HG03378 (cell line): ENCODE data around the gene LGALS1.
"Not testable (repeated sequence)": the region's sequence is repeated elsewhere in the genome, so short reads cannot be mapped to it uniquely, and the experiment has no call there.

ENCODE experiments used
- ATAC-seq: cut with Tn5 transposase; IDR thresholded peaks from one replicate; pipeline ENCODE4 v1.9.1; 2021; ENCODE audit warnings: mild to moderate bottlenecking, moderate library complexity; ENCODE audit not compliant: unreplicated experiment

The LGALS1 gene

DNA sequence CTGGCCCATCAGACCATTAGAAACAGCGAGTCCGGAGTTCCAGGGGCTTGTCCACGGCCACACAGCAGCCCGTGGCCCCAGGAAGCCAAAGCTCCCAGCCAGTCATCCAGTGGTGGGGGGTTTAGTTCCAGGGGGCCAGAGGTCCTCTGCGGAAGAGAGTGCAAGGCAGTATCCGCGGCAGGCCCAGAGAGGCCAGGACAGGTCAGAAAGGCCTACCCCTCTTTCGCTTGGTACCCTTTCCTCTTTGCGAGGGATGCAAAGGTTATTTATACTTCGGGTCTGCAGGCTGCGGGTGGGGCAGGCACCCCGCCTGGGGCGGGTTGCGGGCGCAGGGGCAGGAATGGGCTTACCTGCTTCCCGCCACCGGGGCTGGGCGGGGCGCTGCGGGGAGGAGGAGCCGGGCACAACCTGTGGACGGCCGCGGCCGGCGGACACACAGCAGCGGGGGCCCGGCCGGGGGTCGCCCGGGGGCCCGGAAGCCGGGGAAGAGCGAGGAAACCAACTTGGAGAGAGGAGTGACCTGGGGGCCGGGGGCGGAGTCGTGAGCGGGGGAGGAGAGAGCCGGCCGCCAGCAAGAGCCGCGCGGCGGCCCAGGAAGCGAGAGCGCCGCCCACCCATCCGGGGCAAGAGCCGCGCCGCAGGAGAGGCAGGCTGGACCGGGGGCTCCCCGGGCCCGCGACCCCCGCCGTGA, 36.2 kb upstream of the LGALS1 start, which contains the start of gene SH3BP1:
SH3BP1 (plus strand) TSS at position 600 of the 691 bp plus-strand sequence. CDS start 119 bp downstream, outside the sequence.
- no peak for ATAC-seq

DNA sequence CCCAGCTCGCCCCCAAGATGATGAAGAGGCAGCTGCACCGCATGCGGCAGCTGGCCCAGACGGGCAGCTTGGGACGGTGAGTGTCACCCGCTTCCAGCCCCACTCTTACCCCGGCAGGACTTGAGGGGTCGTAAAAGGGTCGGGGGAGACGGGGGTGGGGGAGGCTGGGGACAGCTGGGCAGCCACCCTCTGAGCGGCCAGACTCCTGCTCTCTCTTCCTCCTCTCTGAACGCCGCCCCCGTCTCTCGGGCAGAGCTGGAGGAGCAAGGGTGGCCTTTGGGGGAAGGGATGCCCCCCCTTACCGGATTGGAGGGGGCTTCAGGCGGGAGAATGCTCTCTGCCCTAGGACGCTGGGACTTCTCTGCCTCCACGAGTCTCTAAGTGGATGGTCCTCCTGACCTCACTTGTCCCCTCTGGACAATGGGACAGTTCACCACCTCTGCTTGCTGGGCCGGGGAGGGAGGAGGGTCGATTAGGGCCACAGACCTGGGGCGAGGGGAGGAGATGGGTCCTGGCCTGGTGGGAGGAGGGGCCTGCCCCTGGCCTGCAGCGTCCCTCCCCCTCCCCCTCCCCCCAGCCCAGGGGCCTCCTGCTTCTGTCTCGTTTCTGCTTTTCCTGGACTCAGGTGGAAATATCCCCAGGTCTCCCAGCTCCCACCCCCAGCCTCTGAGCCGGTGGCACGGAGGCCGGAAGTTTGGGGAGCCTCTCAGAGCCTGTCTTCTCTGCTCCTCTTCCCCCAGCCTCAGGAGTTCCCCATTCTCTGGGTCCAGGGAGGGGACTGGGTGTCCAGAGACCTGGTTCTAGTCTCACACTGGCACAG, 35.5 kb upstream of the LGALS1 start:
- no peak for ATAC-seq

DNA sequence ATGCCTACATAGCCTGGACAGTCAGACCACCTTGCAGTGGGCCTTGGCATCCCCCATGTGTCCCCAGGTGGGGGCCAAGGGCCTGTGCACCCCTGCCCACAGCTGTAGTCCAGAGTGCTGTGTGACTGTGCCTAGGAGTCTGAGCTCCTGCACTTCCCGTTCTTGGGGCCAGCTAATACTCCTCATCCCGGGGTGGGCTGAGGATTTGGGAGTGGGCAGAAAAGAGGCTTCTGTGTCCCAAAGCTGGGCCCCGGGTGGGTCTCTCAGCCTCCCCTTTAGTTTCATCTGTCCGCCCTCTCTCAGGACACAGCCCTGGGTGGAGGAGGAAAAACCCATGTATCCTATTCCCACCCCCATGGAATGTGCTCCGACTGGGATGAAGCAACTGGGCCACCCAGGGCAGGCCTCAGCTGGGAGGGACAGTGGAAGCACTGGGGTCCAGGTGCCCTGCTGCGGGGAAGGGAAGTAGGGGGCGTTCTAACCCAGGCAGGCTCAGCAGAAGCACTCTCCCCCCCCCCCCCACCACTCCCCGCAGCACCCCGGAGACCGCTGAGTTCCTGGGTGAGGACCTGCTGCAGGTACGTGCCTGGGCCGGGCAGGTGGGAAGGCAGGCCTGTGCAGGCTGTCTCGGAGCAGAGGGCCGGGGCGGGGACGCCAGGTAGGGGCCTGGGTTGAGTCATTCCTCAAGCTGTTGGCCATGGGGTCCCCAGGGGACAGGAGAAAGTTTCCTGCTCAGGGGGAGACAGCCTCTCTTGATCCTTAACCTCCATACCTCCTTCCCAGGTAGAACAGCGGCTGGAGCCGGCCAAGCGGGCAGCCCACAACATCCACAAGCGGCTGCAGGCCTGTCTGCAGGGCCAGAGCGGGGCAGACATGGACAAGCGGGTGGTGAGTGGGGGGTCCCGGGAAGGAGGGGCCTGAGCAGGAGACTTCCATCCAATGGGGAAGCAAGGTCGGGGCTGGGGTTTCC, 34.6 kb upstream of the LGALS1 start:
- no peak for ATAC-seq

DNA sequence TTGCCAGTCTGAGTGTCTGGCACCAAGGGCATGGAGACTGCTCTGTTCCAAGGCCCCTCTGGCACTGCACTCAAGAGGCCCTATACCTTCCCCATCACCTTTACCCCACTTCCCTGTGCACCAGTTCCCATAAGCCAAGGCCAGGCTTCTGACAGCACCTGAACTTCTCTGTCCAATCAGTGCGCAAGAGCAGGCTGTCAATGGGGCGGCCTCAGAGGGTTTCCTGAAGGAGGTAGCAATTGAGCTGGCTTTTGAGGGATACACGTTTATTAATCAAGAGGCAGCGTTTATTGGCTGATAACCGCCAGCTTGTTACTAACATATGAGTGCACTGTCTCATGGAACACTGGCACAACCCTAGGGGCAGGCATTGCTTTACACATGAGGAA, 33.9 kb upstream of the LGALS1 start:
- ATAC-seq, result no peak

DNA sequence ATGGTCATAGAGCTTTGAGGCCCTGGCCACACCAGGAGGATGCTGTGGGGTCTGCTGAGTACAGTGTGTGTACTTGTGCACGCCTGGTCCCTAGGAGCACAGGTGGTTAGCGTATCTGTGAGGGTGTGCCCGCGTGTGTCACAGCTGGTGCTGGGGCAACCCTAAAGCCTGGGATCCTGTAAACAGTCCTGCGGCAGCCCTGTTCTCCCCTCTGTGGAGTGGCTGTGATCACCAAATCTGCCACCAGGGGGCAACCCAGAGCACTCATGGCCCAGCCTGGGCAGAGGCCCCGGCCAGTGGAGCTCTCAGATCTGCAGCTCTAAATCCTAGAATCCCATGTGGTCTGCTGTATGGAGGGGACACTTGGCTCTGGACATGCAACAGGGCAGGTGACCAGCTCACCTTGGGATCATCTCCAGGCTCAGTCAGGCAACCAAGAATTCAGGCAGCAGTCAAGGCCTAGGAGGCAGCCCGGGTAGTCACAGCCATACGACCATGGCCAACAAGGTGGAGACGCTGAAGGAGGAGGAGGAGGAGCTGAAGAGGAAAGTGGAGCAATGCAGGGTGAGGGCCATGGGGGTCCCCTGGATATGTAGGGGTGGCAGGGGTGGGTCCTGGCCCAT, 32.1 kb upstream of the LGALS1 start:
- ATAC-seq, result peak; percentile 51

DNA sequence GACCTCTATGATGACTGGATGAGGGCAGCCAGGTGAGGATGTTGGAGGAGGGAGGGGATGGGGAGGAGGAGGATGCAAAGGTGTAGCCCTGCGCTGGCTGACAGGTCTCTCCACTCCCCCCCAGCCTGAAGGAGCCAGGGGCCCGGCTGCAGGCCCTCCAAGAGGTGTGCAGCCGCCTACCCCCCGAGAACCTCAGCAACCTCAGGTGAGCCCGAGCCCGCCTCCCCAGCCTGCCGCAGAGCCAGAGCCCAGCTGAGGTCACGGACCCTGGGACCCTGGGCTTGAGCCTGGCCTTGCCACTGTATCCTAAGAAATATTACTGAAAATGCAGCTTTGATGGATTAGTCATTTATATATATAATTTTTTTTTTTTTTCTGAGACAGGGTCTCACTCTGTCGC, 28.1 kb upstream of the LGALS1 start:
- ATAC-seq, result no peak

DNA sequence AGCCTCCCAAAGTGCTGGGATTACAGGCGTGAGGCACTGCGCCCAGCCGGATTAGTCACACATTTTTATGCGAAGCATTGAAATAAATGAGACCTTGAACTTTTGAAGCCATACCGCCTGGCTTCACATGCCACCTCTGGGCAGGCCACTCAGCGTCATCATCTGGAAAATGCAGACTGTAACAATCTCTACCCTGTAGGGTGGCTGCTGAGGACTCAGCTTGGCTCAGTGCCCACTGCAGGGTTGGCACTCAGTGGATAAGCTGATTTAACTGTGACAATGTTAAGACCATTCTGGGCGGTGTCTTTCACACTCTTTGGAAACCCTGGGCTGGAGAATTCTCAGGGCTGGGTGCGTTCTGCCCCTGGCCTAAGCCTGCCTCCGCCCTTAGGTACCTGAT, 27.5 kb upstream of the LGALS1 start:
- no peak for ATAC-seq

DNA sequence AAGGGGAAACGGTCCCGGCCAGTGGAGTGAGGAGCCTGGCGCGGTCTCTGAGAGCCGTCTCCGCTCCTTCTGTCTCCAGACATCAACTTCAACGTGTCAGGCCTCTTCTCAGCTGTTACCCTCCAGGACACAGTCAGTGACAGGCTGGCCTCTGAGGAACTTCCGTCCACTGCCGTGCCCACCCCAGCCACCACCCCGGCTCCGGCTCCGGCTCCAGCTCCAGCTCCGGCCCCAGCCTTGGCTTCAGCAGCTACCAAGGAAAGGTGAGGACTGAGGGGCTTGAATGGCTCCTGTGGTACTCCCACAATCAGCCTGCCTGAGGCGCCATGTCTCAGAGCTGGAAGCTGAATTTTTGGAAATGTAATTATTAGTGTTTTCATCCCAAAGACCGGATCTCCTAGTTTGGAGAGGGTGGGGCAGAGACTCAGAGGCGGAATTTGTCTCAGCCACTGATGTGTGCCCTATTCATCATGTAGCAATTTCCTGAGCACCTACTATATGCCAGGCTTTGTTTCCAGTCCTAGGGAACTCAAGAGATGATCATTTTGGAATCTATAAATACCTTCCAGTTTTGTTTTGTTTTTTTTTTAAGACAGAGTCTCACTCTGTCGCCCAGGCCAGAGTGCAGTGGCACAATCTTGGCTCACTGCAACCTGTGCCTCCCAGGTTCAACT, 24.8 kb upstream of the LGALS1 start:
- ATAC-seq, result no peak

DNA sequence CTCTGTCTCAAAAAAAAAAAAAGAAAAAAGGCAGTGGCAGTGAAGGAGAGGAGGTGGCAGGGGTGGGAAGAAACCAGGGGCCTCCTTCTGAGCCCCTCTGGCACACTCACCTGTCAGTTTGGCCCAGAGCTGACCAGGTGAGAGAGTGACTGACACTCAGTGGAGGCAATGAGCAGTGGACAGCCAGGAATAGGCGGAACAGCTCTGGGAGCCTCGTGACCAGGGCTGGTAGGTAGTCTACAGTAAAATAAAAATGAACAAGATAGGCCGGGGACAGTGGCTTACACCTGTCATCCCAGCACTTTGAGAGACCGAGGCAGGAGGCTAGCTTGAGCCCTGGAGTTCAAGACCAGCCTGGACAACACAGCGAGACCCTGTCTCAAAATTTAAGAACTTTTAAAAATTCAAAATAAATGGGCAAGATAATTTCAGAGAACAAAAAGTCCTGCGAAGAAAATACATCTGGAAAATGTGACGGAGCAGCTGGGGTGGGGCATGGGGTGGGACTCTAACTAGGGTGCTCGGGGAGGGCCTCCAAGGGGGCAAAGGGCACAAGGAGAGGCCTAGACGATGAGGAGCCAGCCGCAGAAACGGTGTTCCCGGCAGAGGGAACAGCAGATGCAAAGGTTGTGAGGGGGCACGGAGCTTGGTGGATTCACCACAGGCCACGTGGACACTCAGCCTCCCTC, 20.7 kb upstream of the LGALS1 start:
- ATAC-seq, result no peak

DNA sequence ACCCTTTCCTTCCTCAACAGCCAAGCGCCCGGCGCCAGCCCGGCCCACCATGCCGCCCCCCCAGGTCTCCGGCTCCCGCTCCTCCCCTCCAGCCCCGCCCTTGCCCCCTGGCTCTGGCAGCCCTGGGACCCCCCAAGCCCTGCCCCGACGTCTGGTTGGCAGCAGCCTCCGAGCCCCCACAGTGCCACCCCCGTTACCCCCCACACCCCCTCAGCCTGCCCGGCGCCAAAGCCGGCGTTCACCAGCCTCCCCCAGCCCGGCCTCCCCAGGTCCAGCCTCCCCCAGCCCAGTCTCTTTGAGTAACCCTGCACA, 20.2 kb upstream of the LGALS1 start:
- no peak for ATAC-seq

DNA sequence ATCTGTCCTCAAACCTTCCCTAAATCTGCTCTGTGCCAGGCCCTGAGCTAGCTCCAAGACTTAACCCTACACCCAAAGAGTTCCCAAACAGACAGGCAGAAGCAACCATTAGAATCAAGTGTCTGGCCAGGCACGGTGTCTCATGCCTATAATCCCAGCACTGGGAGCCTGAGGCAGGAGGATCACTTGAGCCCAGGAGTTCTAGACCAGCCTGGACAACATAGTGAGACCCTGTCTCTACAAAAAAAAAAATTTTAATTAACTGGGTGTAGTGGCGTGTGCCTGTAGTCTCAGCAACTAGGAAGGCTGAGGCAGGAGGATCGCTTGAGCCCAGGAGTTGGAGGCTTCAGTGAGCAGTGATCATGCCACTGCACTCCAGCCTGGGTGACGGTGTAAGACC, 18.9 kb upstream of the LGALS1 start:
- not testable (repeated sequence) for ATAC-seq

DNA sequence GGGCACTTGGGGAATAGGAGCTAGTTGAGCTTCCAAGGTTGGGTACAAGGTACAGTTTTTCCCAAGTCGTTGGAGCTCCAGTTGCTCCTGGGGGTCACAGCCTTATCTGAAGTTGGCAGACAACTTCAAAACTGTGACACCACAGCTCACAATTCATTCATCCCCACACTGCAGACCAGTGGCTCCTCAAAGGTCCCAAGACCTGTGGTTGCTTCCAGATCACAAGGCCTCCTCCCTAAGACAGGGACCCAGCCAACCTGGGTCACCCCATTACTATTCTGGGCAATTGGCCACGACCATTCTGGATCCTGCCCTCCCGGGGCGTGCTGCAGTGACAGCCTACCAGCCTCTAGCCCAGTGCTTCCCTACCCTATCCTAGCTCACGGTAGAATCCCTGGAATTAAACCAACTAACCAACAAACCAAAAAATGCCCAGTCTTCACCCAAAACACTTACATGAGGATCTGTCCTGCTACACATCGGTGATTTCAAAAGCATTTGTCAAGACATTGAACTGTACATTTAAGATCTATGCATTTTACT, 17.8 kb upstream of the LGALS1 start:
- ATAC-seq, result no peak

DNA sequence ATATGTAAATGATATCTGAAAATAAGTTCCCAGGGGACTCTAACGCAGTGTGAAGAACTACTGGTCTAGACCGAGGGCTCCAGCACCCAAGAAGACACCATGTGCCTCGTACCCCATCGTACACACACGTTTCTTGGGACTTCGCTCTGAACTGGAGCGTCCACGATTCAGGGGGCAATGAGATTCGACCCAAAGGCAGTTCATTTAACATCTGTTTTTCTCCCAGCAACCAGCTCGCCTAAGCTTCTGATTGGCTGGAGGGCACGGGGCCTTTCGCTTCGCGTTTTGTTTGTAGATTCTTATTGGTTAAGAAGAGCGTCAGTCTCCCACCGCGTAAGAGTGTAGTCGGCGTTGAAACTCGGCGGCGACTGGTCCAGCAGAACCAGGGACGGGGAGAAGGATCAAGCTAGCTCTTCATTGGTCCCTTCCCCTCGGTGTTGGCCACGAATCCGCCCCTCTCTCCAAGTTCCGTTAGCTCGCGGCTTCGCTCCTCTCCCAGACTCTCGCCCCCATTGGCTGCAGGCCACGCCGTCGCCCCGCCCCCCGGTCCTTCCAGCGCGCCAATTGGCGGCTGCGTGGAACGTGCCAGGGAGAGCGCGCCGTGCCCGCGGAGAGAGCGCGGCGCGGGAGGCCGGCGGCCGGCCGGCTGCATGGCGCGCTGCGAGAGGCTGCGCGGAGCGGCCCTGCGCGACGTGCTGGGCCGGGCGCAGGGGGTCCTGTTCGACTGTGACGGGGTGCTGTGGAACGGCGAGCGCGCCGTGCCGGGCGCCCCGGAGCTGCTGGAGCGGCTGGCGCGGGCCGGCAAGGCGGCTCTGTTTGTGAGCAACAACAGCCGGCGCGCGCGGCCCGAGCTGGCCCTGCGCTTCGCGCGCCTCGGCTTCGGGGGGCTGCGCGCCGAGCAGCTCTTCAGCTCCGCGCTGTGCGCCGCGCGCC, 17.0 kb upstream of the LGALS1 start, which contains the start of gene PDXP:
PDXP (plus strand) TSS at position 591 of the 933 bp plus-strand sequence; CDS start at position 651, 60 bp downstream.
- peak; percentile 74 for ATAC-seq

DNA sequence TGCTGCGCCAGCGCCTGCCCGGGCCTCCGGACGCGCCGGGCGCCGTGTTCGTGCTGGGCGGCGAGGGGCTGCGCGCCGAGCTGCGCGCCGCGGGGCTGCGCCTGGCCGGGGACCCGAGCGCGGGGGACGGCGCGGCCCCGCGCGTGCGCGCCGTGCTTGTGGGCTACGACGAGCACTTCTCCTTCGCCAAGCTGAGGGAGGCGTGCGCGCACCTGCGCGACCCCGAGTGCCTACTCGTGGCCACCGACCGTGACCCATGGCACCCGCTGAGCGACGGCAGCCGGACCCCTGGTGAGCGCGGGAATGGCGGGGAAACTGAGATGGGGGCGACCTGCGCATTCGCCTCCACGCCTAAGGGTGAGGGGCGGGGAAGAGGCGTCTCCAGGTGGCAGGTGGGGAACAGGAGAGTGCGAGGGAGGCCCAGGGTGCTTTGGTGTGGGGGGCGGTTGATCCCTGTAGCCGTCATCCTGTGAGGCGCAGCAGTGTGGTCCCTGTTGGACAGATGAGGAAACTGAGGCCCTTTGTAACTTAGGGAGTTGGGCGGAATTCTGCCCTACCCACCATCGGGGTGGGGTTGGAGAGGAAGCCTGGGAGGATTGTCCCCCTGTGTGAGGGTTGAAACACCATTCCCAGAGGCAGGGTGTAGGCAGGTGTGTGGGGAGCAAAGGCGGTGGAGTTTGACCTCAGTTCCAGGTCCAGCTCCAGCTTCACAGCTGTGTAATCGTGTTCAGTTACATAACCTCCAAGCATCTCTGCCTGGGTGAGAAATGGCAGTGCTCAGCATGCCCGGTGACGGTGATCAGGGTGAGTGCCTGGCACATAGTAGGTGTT, 16.2 kb upstream of the LGALS1 start:
- ATAC-seq, result no peak

DNA sequence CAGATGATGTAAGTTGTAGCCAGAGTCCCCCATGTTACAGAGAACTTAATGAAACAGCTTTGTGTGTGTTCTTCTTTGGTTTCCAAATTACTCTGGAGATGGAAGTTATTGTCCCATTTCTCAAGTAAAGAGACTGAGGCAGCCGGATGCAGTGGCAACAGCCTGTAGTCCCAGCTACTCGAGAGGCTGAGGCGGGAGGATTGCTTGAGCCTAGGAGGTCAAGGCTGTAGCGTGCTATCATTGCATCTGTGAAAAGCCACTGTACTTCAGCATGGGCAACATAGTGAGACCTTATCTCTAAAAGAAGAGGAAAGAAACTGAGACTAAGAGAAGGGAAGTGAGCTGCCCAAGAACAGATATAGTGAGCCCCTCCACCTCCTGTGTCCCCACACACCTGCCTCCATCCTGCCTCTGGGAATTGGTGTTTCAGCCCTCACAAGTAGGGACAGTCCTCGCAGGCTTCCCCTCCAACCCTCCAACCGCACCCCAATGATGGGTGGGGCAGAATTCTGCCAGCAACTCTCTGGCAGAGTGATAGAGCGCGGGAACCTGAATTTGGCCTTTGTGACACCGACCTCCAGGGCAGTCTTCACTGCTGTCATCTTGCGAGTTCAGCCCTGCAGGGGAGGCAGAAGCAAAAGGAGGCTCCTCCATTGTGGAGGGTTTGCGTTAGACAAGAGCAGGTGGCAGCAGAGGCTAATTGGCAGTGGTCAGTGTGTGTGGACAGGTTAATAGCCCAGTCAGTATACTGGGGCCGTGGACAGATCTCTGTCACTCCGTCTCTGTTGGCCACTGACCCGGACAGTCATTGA, 15.3 kb upstream of the LGALS1 start:
- no peak for ATAC-seq

DNA sequence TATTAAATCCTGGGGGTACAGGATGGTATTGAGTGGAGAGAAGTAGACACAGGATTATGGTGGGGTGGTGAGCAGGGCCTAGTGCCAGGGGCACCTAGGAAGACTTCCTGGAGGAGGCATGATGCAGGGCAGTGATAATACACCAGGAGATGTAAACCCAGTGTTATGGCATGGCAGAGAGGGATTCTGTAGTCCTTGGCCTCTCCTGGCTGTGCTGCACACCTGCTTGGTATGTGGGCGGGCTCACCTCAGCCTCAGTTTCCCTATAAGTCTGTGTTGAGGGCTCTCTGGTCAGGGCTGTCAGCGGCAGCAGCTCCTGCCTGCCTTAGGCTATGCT, 14.8 kb upstream of the LGALS1 start:
- no peak for ATAC-seq
